ENCODE data around the gene SESN1.
"Not testable (repeated sequence)": the region's sequence is repeated elsewhere in the genome, so short reads cannot be mapped to it uniquely, and the experiment has no call there.

SESN1 gene

DNA sequence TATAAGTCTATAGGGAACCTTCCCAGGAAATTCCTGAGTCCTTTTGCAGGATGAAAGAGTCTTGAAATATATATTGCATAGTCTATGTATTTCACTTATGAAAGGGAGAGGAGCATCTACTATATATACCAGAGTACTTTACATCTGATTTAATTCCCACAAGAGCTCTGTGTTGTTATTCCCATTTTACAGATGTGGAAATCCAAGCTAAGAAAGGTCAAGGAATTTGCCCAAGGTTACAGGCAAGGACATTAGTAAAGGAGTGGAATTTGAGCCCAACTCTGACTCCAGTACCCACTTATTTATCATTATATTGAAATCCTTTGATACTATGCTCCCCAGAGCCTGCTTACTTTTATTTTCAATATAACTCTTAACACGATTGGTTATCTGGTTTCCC, 2.6 kb downstream of the SESN1 start:
- peak overlapping the region; percentile 86 for H3K4me3 ChIP-seq (ENCODE audit: low read length)
- H3K27ac ChIP-seq (ENCODE audit: low read depth, low read length), result no peak overlapping the region

DNA sequence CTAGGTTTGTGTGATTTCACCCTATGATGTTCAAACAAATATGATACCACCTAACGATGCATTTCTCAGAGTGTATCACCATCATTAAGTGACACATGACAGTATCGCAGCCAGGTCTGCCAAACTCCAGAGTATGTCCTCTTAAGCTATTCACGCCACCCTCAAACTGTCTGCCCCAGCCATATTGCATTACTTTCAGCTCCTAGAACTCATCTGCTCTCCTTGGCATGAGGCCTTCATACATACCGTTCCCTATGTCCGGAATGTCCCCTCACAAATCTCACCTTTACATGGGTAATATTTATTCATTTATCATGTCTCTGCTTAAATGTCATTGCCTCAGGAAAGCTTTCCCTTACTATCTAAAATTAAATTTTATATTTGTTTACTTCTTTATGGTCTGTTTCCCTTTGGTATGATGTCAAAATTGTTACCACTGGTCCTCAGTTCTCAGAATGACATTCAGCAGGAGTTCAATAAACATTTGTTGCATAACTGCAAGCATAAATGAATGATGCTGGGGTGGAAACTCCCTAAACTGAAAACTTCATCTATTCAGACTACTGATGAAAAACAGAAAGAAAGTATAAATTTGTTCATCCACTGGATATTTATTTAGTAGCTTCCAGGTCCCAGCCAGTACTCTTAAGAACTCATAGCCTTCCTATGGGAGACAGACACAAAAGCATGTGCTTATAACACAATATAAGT, 3.2 kb downstream of the SESN1 start:
- H3K36me3 ChIP-seq (ENCODE audit: control insufficient read depth, insufficient read depth, low read length), result no peaks in the 10 kb centered on the region
- H3K27me3 ChIP-seq (ENCODE audit: control insufficient read depth, insufficient read depth, low read length), result no peaks in the 10 kb centered on the region
- peaks cover 5% of the 10 kb centered on the region for H3K4me1 ChIP-seq (ENCODE audit: control insufficient read depth, insufficient read depth, low read length)
- H3K27ac ChIP-seq (ENCODE audit: low read depth, low read length), result no peak overlapping the region
- H3K4me3 ChIP-seq (ENCODE audit: low read length), result peak overlapping the region; percentile 86
- H3K9ac ChIP-seq (ENCODE audit: low read length), result no peak overlapping the region

More for the DNA sequence above, 2.6 kb downstream of the SESN1 start:
- Histone ChIP-seq H3K36me3 (ENCODE audit: control insufficient read depth, insufficient read depth, low read length) (no peaks in the 10 kb centered on the region), H3K27me3 (ENCODE audit: control insufficient read depth, insufficient read depth, low read length) (no peaks in the 10 kb centered on the region), H3K9ac (ENCODE audit: low read length) (no peak overlapping the region), H3K4me1 (ENCODE audit: control insufficient read depth, insufficient read depth, low read length) (peaks cover 5% of the 10 kb centered on the region)

DNA sequence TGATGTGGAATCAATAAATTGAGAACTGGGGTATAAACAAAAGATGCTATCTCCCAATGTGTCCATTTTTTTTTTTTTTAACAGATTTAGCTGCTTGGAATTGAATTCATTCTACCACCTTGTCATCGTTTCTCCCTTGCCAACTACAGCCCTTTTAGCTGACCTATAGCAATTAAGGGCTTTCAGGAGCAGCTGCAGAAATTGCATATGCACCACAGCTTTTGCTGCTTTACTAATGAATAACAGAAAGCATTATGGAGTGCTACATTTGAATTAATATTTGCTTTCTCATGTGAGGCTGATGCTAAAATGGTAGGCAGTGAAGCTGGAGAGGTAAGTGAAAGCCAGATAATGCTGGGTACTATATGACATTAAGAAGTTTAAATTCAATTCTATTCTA, 5.7 kb downstream of the SESN1 start:
- Histone ChIP-seq H3K9ac (ENCODE audit: low read length) (no peak overlapping the region), H3K27me3 (ENCODE audit: control insufficient read depth, insufficient read depth, low read length) (no peaks in the 10 kb centered on the region), H3K4me1 (ENCODE audit: control insufficient read depth, insufficient read depth, low read length) (no peaks in the 10 kb centered on the region), H3K4me3 (ENCODE audit: low read length) (no peak overlapping the region), H3K27ac (ENCODE audit: low read depth, low read length) (no peak overlapping the region), H3K36me3 (ENCODE audit: control insufficient read depth, insufficient read depth, low read length) (no peaks in the 10 kb centered on the region)

- Histone ChIP-seq H3K27ac (ENCODE audit: low read depth, low read length) (peak overlapping the region; percentile 38), H3K36me3 (ENCODE audit: control insufficient read depth, insufficient read depth, low read length) (no peaks in the 10 kb centered on the region), H3K27me3 (ENCODE audit: control insufficient read depth, insufficient read depth, low read length) (no peaks in the 10 kb centered on the region), H3K9ac (ENCODE audit: low read length) (no peak overlapping the region), H3K4me3 (ENCODE audit: low read length) (no peak overlapping the region), H3K4me1 (ENCODE audit: control insufficient read depth, insufficient read depth, low read length) (peaks cover 2% of the 10 kb centered on the region)
These were observed 6.9 kb downstream of the SESN1 start for GRCh38 chr6:109087661-109088264.

GRCh38 chr6:109084146-109084545, 10.5 kb downstream of the SESN1 start:
- not testable (repeated sequence) for H3K9ac ChIP-seq (ENCODE audit: low read length); H3K27ac ChIP-seq (ENCODE audit: low read depth, low read length); H3K4me3 ChIP-seq (ENCODE audit: low read length); H3K36me3 ChIP-seq (ENCODE audit: control insufficient read depth, insufficient read depth, low read length); H3K27me3 ChIP-seq (ENCODE audit: control insufficient read depth, insufficient read depth, low read length)
- H3K4me1 ChIP-seq (ENCODE audit: control insufficient read depth, insufficient read depth, low read length), result peaks cover 14% of the 10 kb centered on the region

- no peak overlapping the region for H3K27ac ChIP-seq (ENCODE audit: low read depth, low read length)
- no peak overlapping the region for H3K4me3 ChIP-seq (ENCODE audit: low read length)
- H3K4me1 ChIP-seq (ENCODE audit: control insufficient read depth, insufficient read depth, low read length), result peaks cover 15% of the 10 kb centered on the region
- no peaks in the 10 kb centered on the region for H3K27me3 ChIP-seq (ENCODE audit: control insufficient read depth, insufficient read depth, low read length)
- H3K9ac ChIP-seq (ENCODE audit: low read length), result no peak overlapping the region
- H3K36me3 ChIP-seq (ENCODE audit: control insufficient read depth, insufficient read depth, low read length), result no peaks in the 10 kb centered on the region
These were observed 11.0 kb downstream of the SESN1 start for GRCh38 chr6:109083657-109084056.

DNA sequence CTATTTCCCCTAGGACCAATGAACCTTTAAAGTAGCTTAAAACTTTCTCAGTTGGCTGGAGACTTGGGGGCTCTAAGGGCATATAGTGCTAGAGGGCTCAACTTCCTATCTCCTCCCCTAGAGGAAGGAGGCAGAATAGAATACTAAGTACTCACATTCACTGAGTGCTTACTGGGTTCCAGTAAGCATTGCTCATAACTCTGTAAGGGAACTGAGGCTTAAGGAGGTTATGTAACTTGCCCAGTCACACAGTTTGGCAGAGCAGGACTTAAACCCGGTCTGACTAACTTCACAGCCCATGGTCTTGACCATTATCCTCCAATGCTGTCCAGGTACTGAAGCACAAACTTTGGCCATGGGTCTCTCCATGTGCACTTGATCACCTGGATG, 12.5 kb downstream of the SESN1 start:
- H3K27ac ChIP-seq (ENCODE audit: low read depth, low read length), result peak overlapping the region; percentile 30
- H3K4me1 ChIP-seq (ENCODE audit: control insufficient read depth, insufficient read depth, low read length), result peaks cover 15% of the 10 kb centered on the region
- H3K4me3 ChIP-seq (ENCODE audit: low read length), result no peak overlapping the region
- H3K27me3 ChIP-seq (ENCODE audit: control insufficient read depth, insufficient read depth, low read length), result no peaks in the 10 kb centered on the region
- no peak overlapping the region for H3K9ac ChIP-seq (ENCODE audit: low read length)
- H3K36me3 ChIP-seq (ENCODE audit: control insufficient read depth, insufficient read depth, low read length), result no peaks in the 10 kb centered on the region

DNA sequence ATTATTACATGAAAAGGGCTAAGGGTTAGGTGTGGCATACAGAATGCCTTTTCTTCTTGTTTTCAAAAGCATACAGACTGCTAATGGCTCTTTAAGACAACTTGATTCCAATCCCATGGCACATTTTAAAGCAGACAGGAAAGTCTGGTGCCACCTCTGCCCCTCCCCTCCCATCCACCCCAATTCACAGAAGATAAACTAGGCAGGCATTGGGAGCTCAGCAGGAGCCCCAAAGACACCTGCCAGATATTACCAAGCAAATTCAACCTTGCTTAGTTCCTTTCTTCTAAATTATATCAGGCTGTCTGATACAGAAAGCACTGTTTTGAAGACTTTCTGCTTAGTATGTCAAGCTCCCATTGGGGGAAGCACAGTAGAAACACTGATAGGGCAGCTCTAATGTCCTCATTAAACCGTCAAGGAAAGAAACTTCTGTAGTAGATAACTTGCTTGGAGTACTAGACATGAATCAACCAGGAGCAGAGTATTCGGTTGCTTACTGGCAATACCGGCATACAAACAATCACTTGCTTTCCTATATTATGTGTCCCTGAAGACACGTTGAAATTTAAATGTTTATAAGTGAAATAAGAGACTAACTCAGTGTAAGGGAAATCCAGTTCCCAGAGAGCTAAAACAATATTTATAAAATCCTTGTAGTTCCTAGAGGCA, 13.0 kb downstream of the SESN1 start:
- H3K4me3 ChIP-seq (ENCODE audit: low read length), result no peak overlapping the region
- no peak overlapping the region for H3K9ac ChIP-seq (ENCODE audit: low read length)
- peaks cover 15% of the 10 kb centered on the region for H3K4me1 ChIP-seq (ENCODE audit: control insufficient read depth, insufficient read depth, low read length)
- H3K27ac ChIP-seq (ENCODE audit: low read depth, low read length), result peak overlapping the region; percentile 30
- H3K27me3 ChIP-seq (ENCODE audit: control insufficient read depth, insufficient read depth, low read length), result no peaks in the 10 kb centered on the region
- H3K36me3 ChIP-seq (ENCODE audit: control insufficient read depth, insufficient read depth, low read length), result no peaks in the 10 kb centered on the region

DNA sequence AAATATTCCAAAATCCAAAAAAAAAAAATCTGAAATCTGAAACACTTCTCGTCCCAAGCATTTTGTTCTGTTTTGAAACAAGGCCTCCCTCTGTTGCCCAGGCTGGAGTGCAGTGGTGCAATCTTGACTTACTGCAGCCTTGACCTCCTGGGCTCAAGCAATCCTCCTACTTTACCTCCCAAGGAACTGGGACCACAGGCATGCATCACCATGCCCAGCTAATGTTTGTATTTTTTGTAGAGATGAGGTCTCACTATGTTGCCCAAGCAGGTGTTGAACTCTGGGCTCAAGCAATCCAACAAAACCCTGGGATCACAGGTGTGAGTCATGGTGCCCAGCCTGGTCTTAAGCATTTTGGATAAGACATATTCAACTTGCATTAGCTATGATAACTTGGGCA, 13.6 kb downstream of the SESN1 start:
- Histone ChIP-seq H3K4me1 (ENCODE audit: control insufficient read depth, insufficient read depth, low read length) (peaks cover 16% of the 10 kb centered on the region), H3K9ac (ENCODE audit: low read length) (no peak overlapping the region), H3K27me3 (ENCODE audit: control insufficient read depth, insufficient read depth, low read length) (no peaks in the 10 kb centered on the region), H3K27ac (ENCODE audit: low read depth, low read length) (no peak overlapping the region), H3K4me3 (ENCODE audit: low read length) (no peak overlapping the region), H3K36me3 (ENCODE audit: control insufficient read depth, insufficient read depth, low read length) (no peaks in the 10 kb centered on the region)

GRCh38 chr6:109079981-109080380, 14.7 kb downstream of the SESN1 start:
- Histone ChIP-seq H3K27ac (ENCODE audit: low read depth, low read length) (peak overlapping the region; percentile 75), H3K4me3 (ENCODE audit: low read length) (no peak overlapping the region), H3K9ac (ENCODE audit: low read length) (no peak overlapping the region), H3K27me3 (ENCODE audit: control insufficient read depth, insufficient read depth, low read length) (no peaks in the 10 kb centered on the region), H3K4me1 (ENCODE audit: control insufficient read depth, insufficient read depth, low read length) (peaks cover 19% of the 10 kb centered on the region), H3K36me3 (ENCODE audit: control insufficient read depth, insufficient read depth, low read length) (no peaks in the 10 kb centered on the region)

GRCh38 chr6:109076377-109076776, 18.3 kb downstream of the SESN1 start:
- Histone ChIP-seq H3K4me3 (ENCODE audit: low read length) (no peak overlapping the region), H3K27me3 (ENCODE audit: control insufficient read depth, insufficient read depth, low read length) (no peaks in the 10 kb centered on the region), H3K36me3 (ENCODE audit: control insufficient read depth, insufficient read depth, low read length) (no peaks in the 10 kb centered on the region), H3K9ac (ENCODE audit: low read length) (no peak overlapping the region), H3K27ac (ENCODE audit: low read depth, low read length) (no peak overlapping the region), H3K4me1 (ENCODE audit: control insufficient read depth, insufficient read depth, low read length) (peaks cover 20% of the 10 kb centered on the region)

GRCh38 chr6:109075934-109076333, 18.7 kb downstream of the SESN1 start:
- no peaks in the 10 kb centered on the region for H3K27me3 ChIP-seq (ENCODE audit: control insufficient read depth, insufficient read depth, low read length)
- no peak overlapping the region for H3K9ac ChIP-seq (ENCODE audit: low read length)
- H3K4me3 ChIP-seq (ENCODE audit: low read length), result no peak overlapping the region
- no peak overlapping the region for H3K27ac ChIP-seq (ENCODE audit: low read depth, low read length)
- peaks cover 20% of the 10 kb centered on the region for H3K4me1 ChIP-seq (ENCODE audit: control insufficient read depth, insufficient read depth, low read length)
- H3K36me3 ChIP-seq (ENCODE audit: control insufficient read depth, insufficient read depth, low read length), result no peaks in the 10 kb centered on the region

GRCh38 chr6:109074133-109074415, 20.6 kb downstream of the SESN1 start:
- Histone ChIP-seq H3K9ac (ENCODE audit: low read length) (no peak overlapping the region), H3K27me3 (ENCODE audit: control insufficient read depth, insufficient read depth, low read length) (no peaks in the 10 kb centered on the region), H3K4me3 (ENCODE audit: low read length) (no peak overlapping the region), H3K36me3 (ENCODE audit: control insufficient read depth, insufficient read depth, low read length) (no peaks in the 10 kb centered on the region), H3K4me1 (ENCODE audit: control insufficient read depth, insufficient read depth, low read length) (peaks cover 7% of the 10 kb centered on the region), H3K27ac (ENCODE audit: low read depth, low read length) (no peak overlapping the region)

All from rectal smooth muscle tissue (tissue), 1 donor.